HEK293 (cell line): Measurements from ENCODE around the gene CXorf38.

Source experiments
- ZNF138 ChIP-seq: fragments of 450-650 bp; formaldehyde crosslinking; IDR thresholded peaks from 2 replicates; pipeline ENCODE4 v1.5.1; 2016; ENCODE audit warnings: missing biosample characterization, missing genetic modification characterization, borderline replicate concordance
- ZNF174 ChIP-seq: fragments of 450-650 bp; formaldehyde crosslinking; IDR thresholded peaks from 2 replicates; pipeline ENCODE4 v1.5.0; 2017; ENCODE audit warnings: missing biosample characterization, mild to moderate bottlenecking, missing genetic modification characterization
- ZNF274 ChIP-seq, 2 experiments: fragments of 200-500 bp in 1 of 2; fragments of 450-650 bp in 1 of 2; sonication (Bioruptor generic) in 1 of 2; formaldehyde crosslinking in 1 of 2; IDR thresholded peaks; 2 replicates each; pipeline versions ENCODE4 v1.5.1 to v1.6.1; 2014 to 2016; ENCODE audit warnings: borderline replicate concordance in 1 of 2, inconsistent platforms in 1 of 2, low read length in 1 of 2, missing biosample characterization in 1 of 2, missing genetic modification characterization in 1 of 2

DNA sequence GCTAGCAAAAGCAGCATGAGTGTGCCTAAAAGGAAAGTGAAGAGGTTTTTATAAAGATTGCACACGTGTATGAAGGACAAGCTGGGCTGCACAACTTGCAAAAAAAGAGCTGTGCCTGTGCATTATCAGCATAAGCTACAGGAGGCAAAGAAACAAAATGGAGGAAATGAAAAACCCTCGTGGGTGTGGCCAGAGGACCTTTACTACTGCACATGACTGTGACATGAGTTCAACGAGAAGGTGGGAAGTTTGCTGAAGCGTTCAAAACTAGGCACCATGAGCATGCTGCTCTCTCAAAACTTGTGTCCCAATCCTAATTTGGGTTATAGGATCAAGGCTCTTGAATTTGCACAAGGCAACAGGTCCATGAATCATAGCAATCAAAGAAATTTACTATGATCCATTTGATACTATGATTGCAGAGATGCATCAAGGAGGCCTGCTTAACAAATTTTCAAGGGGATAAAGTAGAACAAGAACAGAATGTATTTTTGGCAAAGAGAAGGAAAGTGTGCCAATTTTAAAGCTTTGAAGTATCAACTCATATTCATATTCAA, 38.1 kb upstream of the CXorf38 start:
- no peak for TF ChIP-seq ZNF274 (IDR thresholded peaks at IDR 0.05; ENCODE audit: low read length)
- no peak for TF ChIP-seq ZNF274 (tag by site-specific recombination; IDR thresholded peaks at IDR 0.05; ENCODE audit: borderline replicate concordance)
- no peak for TF ChIP-seq ZNF174
- no peak for TF ChIP-seq ZNF138 (tag by site-specific recombination)
